GM12801 (cell line): ENCODE data around the gene CCL2.

ENCODE experiments used
- TF ChIP-seq, protein P1 (sequence below): IDR thresholded peaks from one replicate; pipeline ENCODE4 v1.5.1; 2011; ENCODE audit warnings: control low read depth; ENCODE audit not compliant: insufficient read length; ENCODE audit errors: extremely low read depth

CCL2 gene

DNA sequence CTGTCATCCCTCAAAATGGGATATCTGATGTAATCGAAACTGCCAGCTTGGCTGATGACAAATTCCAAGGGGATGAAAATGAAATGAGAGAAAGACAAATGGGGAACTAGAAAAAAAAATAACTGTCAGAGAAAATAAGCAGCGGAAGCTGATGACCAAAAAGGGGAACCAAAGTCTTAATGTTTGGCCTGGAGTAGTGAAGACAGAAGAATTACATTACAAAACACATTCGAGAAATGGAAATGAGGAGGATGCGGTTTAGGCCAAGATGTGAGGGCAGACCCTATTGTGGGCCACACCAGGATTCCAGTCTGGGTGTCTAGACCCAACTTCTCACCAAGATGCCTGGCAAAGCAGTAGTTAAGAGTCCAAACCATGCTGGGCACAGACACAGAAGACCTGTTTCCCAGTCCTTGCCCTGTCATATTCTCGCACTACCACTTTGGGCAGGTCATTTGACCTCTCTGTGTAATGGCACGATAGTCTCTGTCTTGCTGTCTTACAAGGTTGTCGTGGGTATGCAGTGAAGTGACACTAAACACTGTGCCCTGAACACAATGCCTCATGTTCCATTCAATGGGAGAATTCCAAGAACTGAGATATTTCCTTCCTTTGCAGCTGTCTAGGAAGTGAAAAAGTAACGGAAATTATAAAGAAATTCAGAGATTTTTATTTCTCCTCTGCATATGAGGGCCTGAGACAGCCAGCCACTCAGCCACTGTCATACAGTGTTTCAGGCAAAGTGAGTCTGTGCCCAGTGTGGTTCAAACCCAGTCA lies 12.3 kb upstream of the CCL2 start:
- TF ChIP-seq, protein P1, sequence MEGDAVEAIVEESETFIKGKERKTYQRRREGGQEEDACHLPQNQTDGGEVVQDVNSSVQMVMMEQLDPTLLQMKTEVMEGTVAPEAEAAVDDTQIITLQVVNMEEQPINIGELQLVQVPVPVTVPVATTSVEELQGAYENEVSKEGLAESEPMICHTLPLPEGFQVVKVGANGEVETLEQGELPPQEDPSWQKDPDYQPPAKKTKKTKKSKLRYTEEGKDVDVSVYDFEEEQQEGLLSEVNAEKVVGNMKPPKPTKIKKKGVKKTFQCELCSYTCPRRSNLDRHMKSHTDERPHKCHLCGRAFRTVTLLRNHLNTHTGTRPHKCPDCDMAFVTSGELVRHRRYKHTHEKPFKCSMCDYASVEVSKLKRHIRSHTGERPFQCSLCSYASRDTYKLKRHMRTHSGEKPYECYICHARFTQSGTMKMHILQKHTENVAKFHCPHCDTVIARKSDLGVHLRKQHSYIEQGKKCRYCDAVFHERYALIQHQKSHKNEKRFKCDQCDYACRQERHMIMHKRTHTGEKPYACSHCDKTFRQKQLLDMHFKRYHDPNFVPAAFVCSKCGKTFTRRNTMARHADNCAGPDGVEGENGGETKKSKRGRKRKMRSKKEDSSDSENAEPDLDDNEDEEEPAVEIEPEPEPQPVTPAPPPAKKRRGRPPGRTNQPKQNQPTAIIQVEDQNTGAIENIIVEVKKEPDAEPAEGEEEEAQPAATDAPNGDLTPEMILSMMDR, result no peak

DNA sequence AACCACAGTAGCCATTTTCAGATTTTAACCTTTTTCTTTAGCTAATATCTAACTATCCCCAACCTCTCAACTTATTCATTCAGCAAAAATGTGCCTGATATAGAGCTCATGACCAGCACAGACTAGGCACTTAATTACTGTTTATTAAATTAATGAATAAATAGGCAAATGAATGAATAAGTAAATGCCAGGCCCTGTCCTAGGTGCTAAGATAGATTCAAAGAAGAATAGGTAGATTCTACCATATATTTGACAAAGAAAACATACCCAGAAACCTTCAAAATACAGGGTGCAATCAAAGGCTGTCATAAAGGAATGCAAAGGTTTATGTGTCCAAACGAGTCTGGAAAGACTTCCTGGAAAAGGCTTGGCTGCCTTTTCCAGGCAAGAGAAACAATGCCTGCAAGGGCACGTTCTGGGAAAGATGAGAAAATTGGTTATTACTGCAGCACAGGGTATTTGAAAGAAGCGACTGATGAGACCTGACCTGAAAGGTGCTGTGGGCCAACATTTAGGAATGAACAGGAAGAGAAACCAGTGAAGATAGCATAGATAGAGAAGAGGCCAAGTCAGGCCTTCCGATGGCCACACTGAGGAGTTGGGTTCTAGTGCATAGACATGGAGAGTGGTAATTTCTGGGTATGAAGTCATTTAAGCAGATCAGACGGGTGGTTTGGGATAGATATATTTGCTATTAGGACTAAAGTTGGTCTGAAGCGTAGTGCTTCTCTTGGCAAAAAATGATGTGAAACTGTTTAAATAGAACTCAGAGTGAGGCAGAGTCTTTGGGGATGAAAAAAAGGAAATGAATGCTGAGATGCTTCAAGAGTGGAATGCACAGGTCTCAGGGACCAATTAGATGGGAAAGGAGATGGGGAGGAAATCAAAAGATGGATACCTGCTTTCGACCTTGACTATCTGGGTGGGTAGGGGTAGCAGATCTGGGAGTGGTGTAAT lies 11.4 kb upstream of the CCL2 start:
- TF ChIP-seq, protein P1, result no peak

DNA sequence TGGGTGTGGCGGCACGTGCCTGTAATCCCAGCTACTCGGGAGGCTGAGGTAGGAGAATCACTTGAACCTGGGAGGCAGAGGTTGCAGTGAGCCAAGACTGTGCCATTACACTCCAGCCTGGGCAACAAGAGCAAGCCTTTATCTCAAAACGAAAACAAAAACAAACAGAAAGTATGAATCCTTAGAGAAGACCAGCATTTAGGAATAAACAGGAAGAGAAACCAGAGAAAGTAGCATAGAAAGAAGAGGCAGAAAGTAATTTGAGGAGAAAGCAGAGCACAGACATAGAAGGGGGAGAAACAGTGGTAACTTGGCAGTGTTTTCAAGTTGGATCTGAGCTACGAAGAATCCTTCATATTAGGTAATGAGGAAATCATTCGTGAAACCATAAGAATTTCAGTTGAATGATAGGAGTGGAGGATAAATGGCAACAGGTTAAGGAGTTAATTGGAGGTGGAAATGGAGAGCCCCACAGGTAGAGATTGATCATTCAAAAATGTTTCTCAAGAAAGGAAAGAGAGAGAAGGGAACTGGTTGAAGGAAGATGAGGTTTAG lies 9.7 kb upstream of the CCL2 start:
- TF ChIP-seq, protein P1, result no peak

DNA sequence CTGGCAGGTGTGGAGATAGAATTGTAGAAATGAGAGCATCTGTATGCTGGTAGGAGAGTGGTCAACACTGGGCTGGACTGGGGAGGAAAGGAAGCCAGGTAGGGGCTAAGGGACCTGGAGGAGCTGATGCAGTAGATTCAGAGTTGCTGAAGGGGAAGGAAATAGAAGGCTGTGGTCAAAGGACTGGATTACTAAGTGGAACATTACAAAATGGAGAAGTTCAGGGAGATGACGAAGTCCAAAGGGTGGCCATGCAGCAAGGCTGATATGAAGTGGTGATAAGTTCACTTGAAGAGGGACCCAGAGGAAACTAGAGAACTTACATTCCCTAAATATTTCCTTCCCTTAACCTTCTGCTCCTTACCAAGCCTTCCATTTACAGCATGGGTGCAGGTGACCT lies 8.6 kb upstream of the CCL2 start:
- TF ChIP-seq, protein P1, result no peak

DNA sequence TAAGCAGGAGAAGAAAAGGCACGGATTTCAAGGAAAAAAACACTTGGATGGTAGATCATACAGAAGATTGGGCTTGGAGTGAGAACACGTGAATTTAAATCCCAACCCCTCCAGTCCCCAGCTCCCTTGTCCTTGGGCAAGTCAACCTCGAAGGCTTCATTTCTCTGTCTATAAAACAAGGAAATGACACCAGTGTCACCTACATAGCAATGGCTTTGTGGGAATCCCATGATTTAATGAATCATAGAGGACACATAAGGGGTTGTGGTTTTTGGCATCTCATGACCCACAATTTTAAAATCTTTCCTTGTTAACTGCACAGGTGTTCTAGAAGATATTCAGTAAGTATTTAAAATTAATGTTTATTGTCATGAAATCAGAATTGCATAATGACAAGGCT lies 8.2 kb upstream of the CCL2 start:
- TF ChIP-seq, protein P1, result no peak

DNA sequence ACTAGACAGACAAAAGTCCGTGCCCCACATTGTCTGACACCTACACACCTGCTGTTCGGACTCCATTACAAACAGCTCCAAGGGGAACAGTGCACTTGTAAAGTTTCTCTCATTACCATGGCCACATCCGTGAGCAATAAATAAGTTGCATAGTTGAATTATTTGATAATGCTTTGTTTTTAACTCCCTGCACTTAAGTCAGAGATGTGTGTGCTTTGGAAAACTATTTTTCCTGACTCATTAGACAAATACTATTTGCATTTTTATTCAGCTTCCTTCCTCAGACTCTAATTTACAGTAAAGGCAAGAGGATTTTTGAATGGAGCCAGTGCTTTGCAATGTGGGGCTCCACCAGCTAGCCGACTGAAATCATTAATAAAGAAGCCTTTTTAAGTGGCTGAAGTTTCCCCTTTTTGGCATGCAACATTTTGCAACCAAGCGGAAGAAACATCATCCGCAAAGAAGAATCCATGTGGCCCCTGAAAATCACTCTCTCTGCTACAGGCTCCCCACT lies 6.5 kb upstream of the CCL2 start:
- TF ChIP-seq, protein P1, result no peak

DNA sequence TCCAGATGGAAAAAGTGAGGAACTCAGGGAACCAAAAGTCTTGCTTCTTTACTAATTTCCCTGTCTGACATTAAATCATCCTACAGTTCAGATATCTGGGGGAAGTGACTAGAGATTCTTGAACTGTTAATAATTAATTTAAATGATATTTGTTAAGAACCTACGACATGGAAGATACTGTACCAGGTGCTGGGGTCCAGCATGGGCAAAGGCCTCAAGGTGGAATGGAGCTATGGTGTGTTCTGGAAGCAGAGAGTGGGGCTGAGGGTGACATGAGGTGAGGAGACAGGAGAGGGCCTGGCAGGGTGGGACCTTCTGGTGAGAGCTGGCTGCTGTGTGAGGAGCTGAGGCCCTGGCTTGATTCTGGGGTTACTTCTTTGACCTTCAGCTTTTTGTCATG lies 6.0 kb upstream of the CCL2 start:
- TF ChIP-seq, protein P1, result no peak
